ENCODE data around the gene DLG3. TPM values are rescaled to one million over a fixed set of nuclear protein-coding genes. Genes with fewer than 3 reads are reported as not detected.
A peak's percentile ranks its signal among the peaks of the same experiment; 100 is the strongest.
"Not testable (repeated sequence)": the region's sequence is repeated elsewhere in the genome, so short reads cannot be mapped to it uniquely, and the experiment has no call there.

Gene DLG3
- total RNA-seq, 2 donors from 2014 or later: 17.3 to 17.6 TPM

GRCh38 chrX:70505451-70505841, 60.8 kb downstream of the DLG3 start:
- Mint-ChIP-seq H3K4me3 (peak overlapping the region; percentile 72), H3K4me1 (peaks cover 29% of the 10 kb centered on the region), H3K27me3 (peaks cover 5% of the 10 kb centered on the region), H3K27ac (peak overlapping the region; percentile 77), H3K9me3 (peaks cover 6% of the 10 kb centered on the region), H3K36me3 (ENCODE audit: low read depth) (peaks cover 20% of the 10 kb centered on the region)
- ATAC-seq (replicated peaks): no peak

GRCh38 chrX:70508296-70508911, 63.8 kb downstream of the DLG3 start:
- Mint-ChIP-seq H3K36me3 (ENCODE audit: low read depth) (no peaks in the 10 kb centered on the region), H3K4me3 (peak overlapping the region; percentile 44), H3K4me1 (peaks cover 29% of the 10 kb centered on the region), H3K27me3 (peaks cover 5% of the 10 kb centered on the region), H3K27ac (peak overlapping the region; percentile 86), H3K9me3 (peaks cover 6% of the 10 kb centered on the region)
- ATAC-seq (replicated peaks): peak; percentile 37

GRCh38 chrX:70509078-70509477, 64.4 kb downstream of the DLG3 start:
- ATAC-seq (replicated peaks): no peak
- Mint-ChIP-seq H3K4me1 (peaks cover 29% of the 10 kb centered on the region), H3K4me3 (peak overlapping the region; percentile 44), H3K27ac (peak overlapping the region; percentile 36), H3K36me3 (ENCODE audit: low read depth) (no peaks in the 10 kb centered on the region), H3K27me3 (peaks cover 5% of the 10 kb centered on the region), H3K9me3 (peaks cover 6% of the 10 kb centered on the region)

GRCh38 chrX:70515270-70515669, 70.6 kb downstream of the DLG3 start:
- not testable (repeated sequence) for ATAC-seq (replicated peaks); H3K27ac Mint-ChIP-seq; H3K27me3 Mint-ChIP-seq

GRCh38 chrX:70515692-70516091, 71.1 kb downstream of the DLG3 start:
- H3K27ac Mint-ChIP-seq; H3K27me3 Mint-ChIP-seq; H3K4me1 Mint-ChIP-seq; H3K9me3 Mint-ChIP-seq; ATAC-seq (replicated peaks); H3K36me3 Mint-ChIP-seq (ENCODE audit: low read depth); H3K4me3 Mint-ChIP-seq: not testable (repeated sequence)

More at GRCh38 chrX:70515270-70515669, 70.6 kb downstream of the DLG3 start:
- H3K9me3 Mint-ChIP-seq; H3K36me3 Mint-ChIP-seq (ENCODE audit: low read depth); H3K4me3 Mint-ChIP-seq; H3K4me1 Mint-ChIP-seq: not testable (repeated sequence)

GRCh38 chrX:70525733-70526132, 81.1 kb downstream of the DLG3 start:
- Mint-ChIP-seq H3K9me3 (no peaks in the 10 kb centered on the region), H3K27ac (no peak overlapping the region), H3K36me3 (ENCODE audit: low read depth) (no peaks in the 10 kb centered on the region), H3K4me1 (no peaks in the 10 kb centered on the region), H3K4me3 (no peak overlapping the region), H3K27me3 (no peaks in the 10 kb centered on the region)
- ATAC-seq (replicated peaks): no peak

- no peak for ATAC-seq (replicated peaks)
- H3K36me3 Mint-ChIP-seq (ENCODE audit: low read depth): no peaks in the 10 kb centered on the region
- H3K27ac Mint-ChIP-seq: no peak overlapping the region
- no peak overlapping the region for H3K4me3 Mint-ChIP-seq
- no peaks in the 10 kb centered on the region for H3K4me1 Mint-ChIP-seq
- H3K9me3 Mint-ChIP-seq: no peaks in the 10 kb centered on the region
- H3K27me3 Mint-ChIP-seq: no peaks in the 10 kb centered on the region
Observed at GRCh38 chrX:70527053-70527452, 82.4 kb downstream of the DLG3 start.

- H3K4me1 Mint-ChIP-seq: no peaks in the 10 kb centered on the region
Observed at GRCh38 chrX:70527610-70528345, 83.1 kb downstream of the DLG3 start.

GRCh38 chrX:70535198-70535597, 90.6 kb downstream of the DLG3 start:
- H3K27ac Mint-ChIP-seq: no peak overlapping the region
- no peaks in the 10 kb centered on the region for H3K4me1 Mint-ChIP-seq
- H3K36me3 Mint-ChIP-seq (ENCODE audit: low read depth): no peaks in the 10 kb centered on the region
- H3K9me3 Mint-ChIP-seq: no peaks in the 10 kb centered on the region
- peaks cover 13% of the 10 kb centered on the region for H3K27me3 Mint-ChIP-seq
- no peak for ATAC-seq (replicated peaks)
- H3K4me3 Mint-ChIP-seq: no peak overlapping the region

More at GRCh38 chrX:70527610-70528345, 83.1 kb downstream of the DLG3 start:
- Mint-ChIP-seq H3K4me3 (no peak overlapping the region), H3K36me3 (ENCODE audit: low read depth) (no peaks in the 10 kb centered on the region), H3K9me3 (no peaks in the 10 kb centered on the region), H3K27ac (no peak overlapping the region), H3K27me3 (no peaks in the 10 kb centered on the region)
- no peak for ATAC-seq (replicated peaks)

GRCh38 chrX:70549429-70549828, 104.8 kb downstream of the DLG3 start:
- Mint-ChIP-seq H3K9me3 (no peaks in the 10 kb centered on the region), H3K4me1 (no peaks in the 10 kb centered on the region), H3K36me3 (ENCODE audit: low read depth) (no peaks in the 10 kb centered on the region), H3K4me3 (no peak overlapping the region), H3K27ac (peak overlapping the region; percentile 17), H3K27me3 (no peaks in the 10 kb centered on the region)
- no peak for ATAC-seq (replicated peaks)

- ATAC-seq (replicated peaks): no peak
- no peaks in the 10 kb centered on the region for H3K36me3 Mint-ChIP-seq (ENCODE audit: low read depth)
- H3K4me3 Mint-ChIP-seq: no peak overlapping the region
- no peaks in the 10 kb centered on the region for H3K27me3 Mint-ChIP-seq
- no peaks in the 10 kb centered on the region for H3K4me1 Mint-ChIP-seq
- no peak overlapping the region for H3K27ac Mint-ChIP-seq
- no peaks in the 10 kb centered on the region for H3K9me3 Mint-ChIP-seq
Observed at GRCh38 chrX:70552130-70552704, 107.6 kb downstream of the DLG3 start.

GRCh38 chrX:70553516-70553915, 108.9 kb downstream of the DLG3 start:
- peak; percentile 64 for ATAC-seq (replicated peaks)
- no peaks in the 10 kb centered on the region for H3K36me3 Mint-ChIP-seq (ENCODE audit: low read depth)
- no peak overlapping the region for H3K27ac Mint-ChIP-seq

GRCh38 chrX:70554081-70554480, 109.4 kb downstream of the DLG3 start:
- Mint-ChIP-seq H3K4me3 (no peak overlapping the region), H3K9me3 (no peaks in the 10 kb centered on the region), H3K4me1 (no peaks in the 10 kb centered on the region), H3K36me3 (ENCODE audit: low read depth) (no peaks in the 10 kb centered on the region), H3K27ac (no peak overlapping the region), H3K27me3 (no peaks in the 10 kb centered on the region)
- ATAC-seq (replicated peaks): no peak

More at GRCh38 chrX:70553516-70553915, 108.9 kb downstream of the DLG3 start:
- Mint-ChIP-seq H3K27me3 (no peaks in the 10 kb centered on the region), H3K9me3 (no peaks in the 10 kb centered on the region), H3K4me3 (no peak overlapping the region), H3K4me1 (no peaks in the 10 kb centered on the region)

- ATAC-seq (replicated peaks): no peak
Observed at GRCh38 chrX:70554523-70554922, 109.9 kb downstream of the DLG3 start.

GRCh38 chrX:70554948-70555347, 110.3 kb downstream of the DLG3 start:
- no peaks in the 10 kb centered on the region for H3K36me3 Mint-ChIP-seq (ENCODE audit: low read depth)
- no peak for ATAC-seq (replicated peaks)
- no peaks in the 10 kb centered on the region for H3K4me1 Mint-ChIP-seq
- no peaks in the 10 kb centered on the region for H3K27me3 Mint-ChIP-seq
- no peak overlapping the region for H3K4me3 Mint-ChIP-seq
- H3K27ac Mint-ChIP-seq: no peak overlapping the region
- no peaks in the 10 kb centered on the region for H3K9me3 Mint-ChIP-seq

More at GRCh38 chrX:70554523-70554922, 109.9 kb downstream of the DLG3 start:
- Mint-ChIP-seq H3K27me3 (no peaks in the 10 kb centered on the region), H3K4me3 (no peak overlapping the region), H3K27ac (no peak overlapping the region), H3K9me3 (no peaks in the 10 kb centered on the region), H3K4me1 (no peaks in the 10 kb centered on the region), H3K36me3 (ENCODE audit: low read depth) (no peaks in the 10 kb centered on the region)

Data from activated T-helper 17 cell treated with anti-CD3 and anti-CD28 coated beads, Interleukin-2, amount 50 U/mL, for 72 hours (primary cell).